ENCODE measurements around the gene AKAP5.
"Not testable (repeated sequence)": the region's sequence is repeated elsewhere in the genome, so short reads cannot be mapped to it uniquely, and the experiment has no call there.

Gene AKAP5

GRCh38 chr14:64503434-64504309 lies 38.4 kb downstream of the AKAP5 start, which contains the start of gene ZBTB25:
ZBTB25 (minus strand) TSS chr14:64503838; CDS start chr14:64490533, 13,305 bp downstream.
- DNase-seq = peak; percentile 71

- peak; percentile 70 for DNase-seq
Measured at GRCh38 chr14:64504310-64504896, 39.1 kb downstream of the AKAP5 start, which contains the start of gene ZBTB1. ZBTB1 (plus strand) TSS chr14:64504770; CDS start chr14:64521505, 16,735 bp downstream.

GRCh38 chr14:64504897-64505794 lies 39.8 kb downstream of the AKAP5 start:
- DNase-seq = peak; percentile 54

GRCh38 chr14:64506721-64507120 lies 41.4 kb downstream of the AKAP5 start:
- DNase-seq = no peak

GRCh38 chr14:64507376-64508156 lies 42.3 kb downstream of the AKAP5 start:
- no peak for DNase-seq

- DNase-seq = no peak
Measured at GRCh38 chr14:64508215-64508776, 43.0 kb downstream of the AKAP5 start.

- no peak for DNase-seq
Measured at GRCh38 chr14:64509036-64509435, 43.7 kb downstream of the AKAP5 start.

- DNase-seq = no peak
Measured at GRCh38 chr14:64510825-64511671, 45.7 kb downstream of the AKAP5 start.

- DNase-seq = no peak
Measured at GRCh38 chr14:64513271-64513670, 48.0 kb downstream of the AKAP5 start.

- DNase-seq = no peak
Measured at GRCh38 chr14:64515053-64515452, 49.8 kb downstream of the AKAP5 start.

GRCh38 chr14:64516969-64517368 lies 51.7 kb downstream of the AKAP5 start:
- no peak for DNase-seq

GRCh38 chr14:64517667-64518066 lies 52.4 kb downstream of the AKAP5 start:
- DNase-seq = not testable (repeated sequence)

GRCh38 chr14:64518229-64518628 lies 52.9 kb downstream of the AKAP5 start:
- DNase-seq = no peak

- DNase-seq = no peak
Measured at GRCh38 chr14:64520699-64521098, 55.4 kb downstream of the AKAP5 start.

- DNase-seq = no peak
Measured at GRCh38 chr14:64522591-64523355, 57.5 kb downstream of the AKAP5 start.
